Chondrocyte (in vitro differentiated cells): ENCODE results near the gene PDCD11. TPM values are rescaled to one million over a fixed set of nuclear protein-coding genes. Genes with fewer than 3 reads are reported as not detected.

Experiments
- DNase-seq: peaks from one replicate; pipeline ENCODE4 v3.0.0; 2021; ENCODE audit warnings: mixed read lengths, low spot score
- H3K27ac Mint-ChIP-seq: one replicate; pipeline ENCODE4 v1.8.0; 2021; ENCODE audit warnings: mild to moderate bottlenecking, moderate library complexity, mixed read lengths; ENCODE audit not compliant: unreplicated experiment
- H3K27me3 Mint-ChIP-seq: 2 replicates; pipeline ENCODE4 v1.8.0; 2021; ENCODE audit warnings: low read depth, mixed read lengths
- H3K36me3 Mint-ChIP-seq: 2 replicates; pipeline ENCODE4 v1.8.0; 2021; ENCODE audit warnings: low read depth, mixed read lengths
- H3K4me1 Mint-ChIP-seq: 2 replicates; pipeline ENCODE4 v1.8.0; 2021; ENCODE audit warnings: low read depth, mild to moderate bottlenecking, mixed read lengths
- H3K4me3 Mint-ChIP-seq: one replicate; pipeline ENCODE4 v1.8.0; 2021; ENCODE audit warnings: mild to moderate bottlenecking, moderate library complexity, mixed read lengths; ENCODE audit not compliant: unreplicated experiment
- H3K9me3 Mint-ChIP-seq: 2 replicates; pipeline ENCODE4 v1.8.0; 2021; ENCODE audit warnings: low read depth, mixed read lengths
- total RNA-seq: library from RNA; stranded (reverse); gene quantifications from 3 replicates; pipeline ENCODE4 v1.2.1, GENCODE V29; 2021
- TF ChIP-seq, protein P1 (sequence below): fragments of 200-600 bp; sonication (generic); IDR thresholded peaks from 2 replicates; pipeline ENCODE4 v1.5.0; 2021; ENCODE audit warnings: antibody characterized with exemption, mild to moderate bottlenecking, moderate library complexity

Gene PDCD11
- total RNA-seq, 1 donor from 2014 or later, result 27.9 TPM

DNA sequence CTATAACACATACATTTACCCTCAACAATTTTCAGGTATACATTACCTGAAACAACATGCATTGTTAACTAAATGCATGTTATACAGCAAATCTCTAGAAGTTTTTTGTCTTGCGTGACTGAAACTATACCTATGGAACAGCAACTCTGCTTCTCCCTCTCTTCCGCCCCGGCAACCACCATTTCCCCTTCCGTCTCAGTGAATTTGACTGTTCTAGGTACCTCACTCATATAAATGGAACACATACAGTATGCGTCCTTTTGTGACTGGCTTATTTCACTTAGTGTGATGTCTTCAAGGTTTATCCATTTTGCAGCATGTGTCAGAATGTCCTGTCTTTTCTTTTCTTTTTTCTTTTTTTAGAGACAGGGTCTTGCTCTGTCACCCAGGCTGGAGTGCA is 33.2 kb downstream of the PDCD11 start:
- TF ChIP-seq, protein P1, sequence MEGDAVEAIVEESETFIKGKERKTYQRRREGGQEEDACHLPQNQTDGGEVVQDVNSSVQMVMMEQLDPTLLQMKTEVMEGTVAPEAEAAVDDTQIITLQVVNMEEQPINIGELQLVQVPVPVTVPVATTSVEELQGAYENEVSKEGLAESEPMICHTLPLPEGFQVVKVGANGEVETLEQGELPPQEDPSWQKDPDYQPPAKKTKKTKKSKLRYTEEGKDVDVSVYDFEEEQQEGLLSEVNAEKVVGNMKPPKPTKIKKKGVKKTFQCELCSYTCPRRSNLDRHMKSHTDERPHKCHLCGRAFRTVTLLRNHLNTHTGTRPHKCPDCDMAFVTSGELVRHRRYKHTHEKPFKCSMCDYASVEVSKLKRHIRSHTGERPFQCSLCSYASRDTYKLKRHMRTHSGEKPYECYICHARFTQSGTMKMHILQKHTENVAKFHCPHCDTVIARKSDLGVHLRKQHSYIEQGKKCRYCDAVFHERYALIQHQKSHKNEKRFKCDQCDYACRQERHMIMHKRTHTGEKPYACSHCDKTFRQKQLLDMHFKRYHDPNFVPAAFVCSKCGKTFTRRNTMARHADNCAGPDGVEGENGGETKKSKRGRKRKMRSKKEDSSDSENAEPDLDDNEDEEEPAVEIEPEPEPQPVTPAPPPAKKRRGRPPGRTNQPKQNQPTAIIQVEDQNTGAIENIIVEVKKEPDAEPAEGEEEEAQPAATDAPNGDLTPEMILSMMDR, result no peak
- peaks cover 7% of the 10 kb centered on the region for H3K4me1 Mint-ChIP-seq
- no peaks in the 10 kb centered on the region for H3K9me3 Mint-ChIP-seq

DNA sequence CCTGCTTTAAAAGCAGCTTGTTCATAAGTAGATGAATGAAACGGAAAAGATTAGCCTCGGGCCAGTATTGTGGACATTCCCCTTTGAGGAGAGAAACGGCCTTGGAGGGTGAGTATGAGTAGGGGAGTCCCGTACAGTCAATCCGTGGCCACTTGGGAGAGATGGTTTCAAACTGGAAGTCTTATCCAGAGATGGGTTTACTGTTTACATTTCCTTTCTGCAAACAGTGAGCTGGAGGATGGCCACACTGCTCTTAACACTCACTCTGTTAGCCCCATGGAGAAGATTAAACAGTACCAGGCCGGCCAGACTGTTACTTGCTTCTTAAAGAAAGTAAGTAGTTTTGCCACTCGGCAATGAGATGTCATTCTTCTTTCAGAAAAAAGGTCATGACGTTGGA is 35.5 kb downstream of the PDCD11 start:
- Mint-ChIP-seq H3K4me3 (no peak overlapping the region), H3K27me3 (no peaks in the 10 kb centered on the region), H3K9me3 (no peaks in the 10 kb centered on the region), H3K27ac (no peak overlapping the region), H3K4me1 (peaks cover 7% of the 10 kb centered on the region), H3K36me3 (peaks cover 27% of the 10 kb centered on the region)
- no peak for DNase-seq
- TF ChIP-seq, protein P1, result no peak

More for the DNA sequence above, 33.2 kb downstream of the PDCD11 start:
- peaks cover 29% of the 10 kb centered on the region for H3K36me3 Mint-ChIP-seq
- H3K27ac Mint-ChIP-seq, result no peak overlapping the region
- no peak for DNase-seq
- no peaks in the 10 kb centered on the region for H3K27me3 Mint-ChIP-seq
- H3K4me3 Mint-ChIP-seq, result no peak overlapping the region

DNA sequence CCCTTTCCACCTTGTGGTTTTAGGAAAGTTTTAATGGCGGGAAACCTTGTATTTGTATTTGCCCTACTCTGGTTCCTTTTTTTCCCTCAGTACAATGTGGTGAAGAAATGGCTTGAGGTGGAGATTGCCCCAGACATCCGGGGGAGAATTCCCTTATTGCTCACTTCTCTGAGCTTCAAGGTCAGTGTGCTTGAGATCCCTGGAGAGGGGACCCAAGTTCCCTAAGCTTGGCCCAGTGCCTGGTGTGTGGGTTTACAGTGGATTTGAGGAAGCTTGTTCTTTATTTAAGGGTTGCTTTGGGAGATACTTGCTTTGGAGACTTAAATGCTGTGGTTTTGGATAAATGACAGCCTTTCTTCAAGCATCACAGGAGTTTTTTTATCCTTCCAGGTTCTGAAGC is 37.4 kb downstream of the PDCD11 start:
- Mint-ChIP-seq H3K36me3 (peaks cover 27% of the 10 kb centered on the region), H3K9me3 (no peaks in the 10 kb centered on the region)
- no peak for DNase-seq

DNA sequence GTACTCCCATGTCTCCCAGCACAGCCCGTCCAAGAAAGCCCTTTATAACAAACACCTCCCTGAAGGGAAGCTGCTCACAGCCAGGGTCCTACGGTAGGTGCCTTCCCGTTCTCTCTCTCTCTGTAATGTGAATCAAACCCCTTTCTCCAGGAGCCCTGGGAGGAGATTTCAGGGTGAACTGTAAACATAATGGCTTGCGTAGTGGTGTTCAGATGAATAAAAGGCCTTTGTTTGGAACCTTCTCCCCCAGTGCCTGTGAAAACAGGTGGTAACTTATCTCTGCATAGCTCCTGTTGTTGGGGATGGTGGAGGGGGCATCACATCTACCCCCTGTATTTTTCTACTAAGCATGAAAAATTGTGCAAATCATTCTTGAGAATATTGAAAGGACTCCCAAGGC is 43.4 kb downstream of the PDCD11 start:
- Mint-ChIP-seq H3K27me3 (no peaks in the 10 kb centered on the region), H3K4me1 (peaks cover 20% of the 10 kb centered on the region), H3K9me3 (no peaks in the 10 kb centered on the region), H3K4me3 (no peak overlapping the region), H3K27ac (no peak overlapping the region), H3K36me3 (peaks cover 55% of the 10 kb centered on the region)
- TF ChIP-seq, protein P1, result no peak
- no peak for DNase-seq

More for the DNA sequence above, 37.4 kb downstream of the PDCD11 start:
- Mint-ChIP-seq H3K27ac (no peak overlapping the region), H3K4me1 (peaks cover 7% of the 10 kb centered on the region), H3K27me3 (no peaks in the 10 kb centered on the region), H3K4me3 (no peak overlapping the region)
- TF ChIP-seq, protein P1, result no peak

DNA sequence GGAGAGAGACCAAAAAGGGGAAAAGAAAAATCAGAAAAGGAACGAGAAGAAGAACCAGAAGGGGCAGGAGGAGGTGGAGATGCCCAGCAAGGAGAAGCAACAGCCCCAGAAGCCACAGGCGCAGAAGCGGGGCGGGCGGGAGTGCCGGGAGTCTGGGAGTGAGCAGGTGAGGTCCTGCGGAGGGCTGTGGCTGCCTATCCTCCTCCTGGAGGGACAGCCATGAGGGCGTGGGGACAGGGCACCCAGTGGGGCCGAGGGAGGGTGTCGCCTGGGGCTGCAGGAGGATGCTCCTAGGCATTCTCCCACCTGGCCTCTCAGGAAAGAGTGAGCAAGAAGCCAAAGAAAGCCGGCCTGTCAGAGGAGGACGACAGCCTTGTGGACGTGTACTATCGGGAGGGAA is 44.0 kb downstream of the PDCD11 start:
- no peak overlapping the region for H3K4me3 Mint-ChIP-seq
- H3K9me3 Mint-ChIP-seq, result no peaks in the 10 kb centered on the region
- H3K36me3 Mint-ChIP-seq, result peaks cover 59% of the 10 kb centered on the region
- TF ChIP-seq, protein P1, result no peak
- DNase-seq, result no peak
- peak overlapping the region; percentile 33 for H3K27ac Mint-ChIP-seq
- H3K4me1 Mint-ChIP-seq, result peaks cover 23% of the 10 kb centered on the region
- H3K27me3 Mint-ChIP-seq, result no peaks in the 10 kb centered on the region
